Trophoblast cell (in vitro differentiated cells and primary cell): ENCODE measurements around the gene SLC4A9.

Experiments used
- DNase-seq, 2 donors: peaks; one replicate each; pipeline ENCODE4 v3.0.0-alpha.2; 2016
- H2AFZ ChIP-seq: 2 replicates; pipeline ENCODE4 v1.6.1; 2013; ENCODE audit warnings: low read length, moderate library complexity, mild to moderate bottlenecking; ENCODE audit not compliant: insufficient read depth, poor library complexity
- H2AK5ac ChIP-seq: 2 replicates; pipeline ENCODE4 v1.6.1; 2013; ENCODE audit warnings: mild to moderate bottlenecking, low read length
- H2BK120ac ChIP-seq: 2 replicates; pipeline ENCODE4 v1.6.1; 2013; ENCODE audit warnings: low read length, mild to moderate bottlenecking, moderate library complexity; ENCODE audit not compliant: insufficient read depth, poor library complexity
- H2BK12ac ChIP-seq: 2 replicates; pipeline ENCODE4 v1.6.1; 2013; ENCODE audit warnings: mild to moderate bottlenecking, low read length, moderate library complexity
- H2BK5ac ChIP-seq: 2 replicates; pipeline ENCODE4 v1.6.1; 2013; ENCODE audit warnings: low read length, low read depth, moderate library complexity, mild to moderate bottlenecking; ENCODE audit not compliant: poor library complexity
- H3K14ac ChIP-seq: 2 replicates; pipeline ENCODE4 v1.6.1; 2013; ENCODE audit warnings: mild to moderate bottlenecking, low read length
- H3K18ac ChIP-seq: 2 replicates; pipeline ENCODE4 v1.6.1; 2013; ENCODE audit warnings: mild to moderate bottlenecking, low read length
- H3K23ac ChIP-seq: 2 replicates; pipeline ENCODE4 v1.6.1; 2013; ENCODE audit warnings: low read length
- H3K27ac ChIP-seq: 2 replicates; pipeline ENCODE4 v1.5.1; 2013; ENCODE audit warnings: low read depth, mild to moderate bottlenecking, inconsistent platforms, low read length, moderate library complexity
- H3K27me3 ChIP-seq: 2 replicates; pipeline ENCODE4 v1.6.1; 2013; ENCODE audit warnings: inconsistent platforms, mild to moderate bottlenecking, low read length, moderate library complexity; ENCODE audit not compliant: insufficient read depth
- H3K36me3 ChIP-seq, 2 experiments: 1 replicate in 1 of 2; 2 replicates in 1 of 2; pipeline ENCODE4 v1.6.1; 2013; ENCODE audit warnings: low read length in 2 of 2, mild to moderate bottlenecking in 2 of 2, moderate library complexity in 1 of 2; ENCODE audit not compliant: insufficient read depth in 2 of 2, control insufficient read depth in 1 of 2
- H3K4ac ChIP-seq: 2 replicates; pipeline ENCODE4 v1.6.1; 2013; ENCODE audit warnings: low read depth, mild to moderate bottlenecking, low read length, moderate library complexity
- H3K4me1 ChIP-seq, 2 experiments: 1 replicate in 1 of 2; 2 replicates in 1 of 2; pipeline ENCODE4 v1.6.1; 2013; ENCODE audit warnings: low read length in 2 of 2, mild to moderate bottlenecking in 2 of 2, moderate library complexity in 1 of 2; ENCODE audit not compliant: insufficient read depth in 2 of 2, control insufficient read depth in 1 of 2
- H3K4me2 ChIP-seq: 2 replicates; pipeline ENCODE4 v1.6.1; 2013; ENCODE audit warnings: inconsistent platforms, mild to moderate bottlenecking, low read length, moderate library complexity
- H3K4me3 ChIP-seq: 2 replicates; pipeline ENCODE4 v1.5.1; 2013; ENCODE audit warnings: mild to moderate bottlenecking, low read depth, low read length, inconsistent platforms
- H3K79me1 ChIP-seq: one replicate; pipeline ENCODE4 v1.6.1; 2013; ENCODE audit warnings: low read length
- H3K79me2 ChIP-seq: 2 replicates; pipeline ENCODE4 v1.6.1; 2013; ENCODE audit warnings: low read length, mild to moderate bottlenecking; ENCODE audit not compliant: control insufficient read depth, insufficient read depth, poor library complexity
- H3K9ac ChIP-seq: 2 replicates; pipeline ENCODE4 v1.6.1; 2013; ENCODE audit warnings: mild to moderate bottlenecking, low read length
- H3K9me3 ChIP-seq: 2 replicates; pipeline ENCODE4 v1.6.1; 2013; ENCODE audit warnings: low read depth, mild to moderate bottlenecking, control low read depth, inconsistent platforms, low read length; ENCODE audit not compliant: insufficient read depth
- H4K12ac ChIP-seq: 2 replicates; pipeline ENCODE4 v1.6.1; 2013; ENCODE audit warnings: low read depth, mild to moderate bottlenecking, low read length, moderate library complexity
- H4K8ac ChIP-seq: 2 replicates; pipeline ENCODE4 v1.6.1; 2013; ENCODE audit warnings: low read depth, mild to moderate bottlenecking, low read length, moderate library complexity
- H4K91ac ChIP-seq: one replicate; pipeline ENCODE4 v1.6.1; 2013; ENCODE audit warnings: low read depth, mild to moderate bottlenecking, low read length, moderate library complexity
- WGBS: extraction: QIAGEN DNeasy Blood & Tissue Kit; methylation state at CpG from one replicate; pipeline ENCODE4 v1.1.7; 2013; ENCODE audit warnings: missing lambda C conversion rate; ENCODE audit not compliant: insufficient read length, insufficient coverage; ENCODE audit errors: extremely low coverage; 5-methylcytosine and 5-hydroxymethylcytosine counted together

Gene SLC4A9

GRCh38 chr5:140331638-140332037, 28.4 kb upstream of the SLC4A9 start:
- Histone ChIP-seq H3K4me2 (no peak overlapping the region), H3K79me1 (no peaks in the 10 kb centered on the region), H2BK5ac (no peak overlapping the region), H4K12ac (no peak overlapping the region), H2BK12ac (no peak overlapping the region), H2AK5ac (no peak overlapping the region), H2BK120ac (no peak overlapping the region), H3K79me2 (peaks cover 2% of the 10 kb centered on the region), H3K27ac (no peak overlapping the region), H3K18ac (no peak overlapping the region), H4K8ac (no peak overlapping the region), H3K14ac (no peak overlapping the region), H3K36me3 (peaks cover 12 to 24% of the 10 kb centered on the region in 2 experiments), H3K4me1 (peaks cover 0 to 6% of the 10 kb centered on the region in 2 experiments), H3K27me3 (no peaks in the 10 kb centered on the region), H3K9ac (no peak overlapping the region), H3K23ac (no peak overlapping the region), H3K9me3 (no peaks in the 10 kb centered on the region), H2AFZ (no peak overlapping the region), H3K4ac (no peak overlapping the region), H3K4me3 (no peak overlapping the region), H4K91ac (no peak overlapping the region)
- no peak for DNase-seq
- no CpG with 5 or more reads among the region's 1 CpG for WGBS

GRCh38 chr5:140336388-140336787, 23.6 kb upstream of the SLC4A9 start:
- no CpG with 5 or more reads among the region's 5 CpGs for WGBS

GRCh38 chr5:140337880-140338279, 22.1 kb upstream of the SLC4A9 start:
- peaks cover 2 to 5% of the 10 kb centered on the region in 2 experiments for H3K4me1 ChIP-seq
- peak in 1 of 2 donors; percentile 7 for DNase-seq
- no peak overlapping the region for H2BK120ac ChIP-seq
- no CpG with 5 or more reads among the region's 1 CpG for WGBS
- H2AFZ ChIP-seq, result no peak overlapping the region
- H4K8ac ChIP-seq, result no peak overlapping the region
- H3K79me2 ChIP-seq, result no peaks in the 10 kb centered on the region
- H3K18ac ChIP-seq, result no peak overlapping the region
- no peak overlapping the region for H2AK5ac ChIP-seq
- no peaks in the 10 kb centered on the region for H3K9me3 ChIP-seq
- no peak overlapping the region for H3K4me2 ChIP-seq
- H3K9ac ChIP-seq, result no peak overlapping the region
- no peak overlapping the region for H4K91ac ChIP-seq
- no peak overlapping the region for H2BK5ac ChIP-seq
- H3K4ac ChIP-seq, result no peak overlapping the region
- H3K23ac ChIP-seq, result no peak overlapping the region
- H2BK12ac ChIP-seq, result no peak overlapping the region
- no peak overlapping the region for H3K14ac ChIP-seq
- no peak overlapping the region for H4K12ac ChIP-seq
- H3K36me3 ChIP-seq, result peaks cover 23 to 37% of the 10 kb centered on the region in 2 experiments
- H3K27me3 ChIP-seq, result no peaks in the 10 kb centered on the region
- H3K27ac ChIP-seq, result no peak overlapping the region
- no peaks in the 10 kb centered on the region for H3K79me1 ChIP-seq
- H3K4me3 ChIP-seq, result no peak overlapping the region

More at GRCh38 chr5:140336388-140336787, 23.6 kb upstream of the SLC4A9 start:
- Histone ChIP-seq H4K91ac (no peak overlapping the region), H4K8ac (no peak overlapping the region), H3K9me3 (no peaks in the 10 kb centered on the region), H3K36me3 (peaks cover 17 to 30% of the 10 kb centered on the region in 2 experiments), H3K14ac (no peak overlapping the region), H4K12ac (no peak overlapping the region), H3K27me3 (no peaks in the 10 kb centered on the region), H3K79me1 (no peaks in the 10 kb centered on the region), H3K4me3 (no peak overlapping the region), H3K79me2 (no peaks in the 10 kb centered on the region), H3K27ac (no peak overlapping the region), H2BK5ac (no peak overlapping the region), H3K4me1 (peaks cover 2 to 5% of the 10 kb centered on the region in 2 experiments), H3K4me2 (no peak overlapping the region), H2BK12ac (no peak overlapping the region), H3K9ac (no peak overlapping the region), H3K23ac (no peak overlapping the region), H3K18ac (no peak overlapping the region), H3K4ac (no peak overlapping the region), H2AK5ac (no peak overlapping the region), H2AFZ (no peak overlapping the region), H2BK120ac (no peak overlapping the region)
- no peak for DNase-seq

- no peaks in the 10 kb centered on the region for H3K79me2 ChIP-seq
- no peaks in the 10 kb centered on the region for H3K79me1 ChIP-seq
- H3K9ac ChIP-seq, result no peak overlapping the region
- H2BK5ac ChIP-seq, result no peak overlapping the region
- no CpG with 5 or more reads among the region's 3 CpGs for WGBS
- no peak overlapping the region for H4K12ac ChIP-seq
- H3K4me1 ChIP-seq, result peaks cover 2 to 5% of the 10 kb centered on the region in 2 experiments
- no peak overlapping the region for H3K4me2 ChIP-seq
- peaks cover 19 to 33% of the 10 kb centered on the region in 2 experiments for H3K36me3 ChIP-seq
- no peak overlapping the region for H2AFZ ChIP-seq
- no peak overlapping the region for H3K4ac ChIP-seq
- H3K14ac ChIP-seq, result no peak overlapping the region
- no peak overlapping the region for H3K27ac ChIP-seq
- H3K9me3 ChIP-seq, result no peaks in the 10 kb centered on the region
- H4K91ac ChIP-seq, result no peak overlapping the region
- no peak overlapping the region for H2AK5ac ChIP-seq
- H3K4me3 ChIP-seq, result no peak overlapping the region
- H2BK120ac ChIP-seq, result no peak overlapping the region
- no peaks in the 10 kb centered on the region for H3K27me3 ChIP-seq
- no peak overlapping the region for H4K8ac ChIP-seq
- no peak overlapping the region for H3K18ac ChIP-seq
- DNase-seq, result no peak
- no peak overlapping the region for H3K23ac ChIP-seq
- H2BK12ac ChIP-seq, result no peak overlapping the region
Observed at GRCh38 chr5:140338336-140338735, 21.7 kb upstream of the SLC4A9 start.
